H1 (cell line): ENCODE measurements around the gene VSTM2L. TPM values are rescaled to one million over a fixed set of nuclear protein-coding genes. Genes with fewer than 3 reads are reported as not detected.

Experiments used
- CTCF ChIA-PET: fragments of 300-600 bp; sonication (Branson Sonifier 250); formaldehyde crosslinking; loops from one replicate; lab custom pipeline; 2021; ENCODE audit not compliant: partially characterized antibody; lab: Charles Lee
- POLR2A ChIA-PET: fragments of 300-600 bp; sonication (Branson Sonifier 250); formaldehyde crosslinking; loops from one replicate; lab custom pipeline; 2021; ENCODE audit warnings: inconsistent platforms; ENCODE audit not compliant: partially characterized antibody; lab: Charles Lee
- DNase-seq, 2 experiments: peaks; one replicate each; pipeline versions ENCODE4 v3.0.0 to v3.0.0-alpha.2; 2010 to 2022; ENCODE audit warnings: low spot score in 2 of 2, low read depth in 1 of 2, mixed read lengths in 1 of 2
- FAIRE-seq: peaks from 2 replicates; lab custom pipeline; 2011; peaks lifted over from hg19 to GRCh38; lab: Jason Lieb, UNC
- H2AFZ ChIP-seq: 2 replicates; pipeline ENCODE4 v1.8.1; 2012; ENCODE audit warnings: low read length, inconsistent platforms
- H2AK5ac ChIP-seq: 2 replicates; pipeline ENCODE4 v1.6.1; 2013; ENCODE audit warnings: low read depth, low read length
- H2BK120ac ChIP-seq: replicated peaks from 2 replicates; pipeline ENCODE3; 2013; ENCODE audit warnings: low read depth, low read length, inconsistent platforms
- H2BK12ac ChIP-seq: 2 replicates; pipeline ENCODE4 v1.6.1; 2013; ENCODE audit warnings: low read depth, low read length
- H2BK15ac ChIP-seq: 2 replicates; pipeline ENCODE4 v1.6.1; 2013; ENCODE audit warnings: low read length
- H2BK20ac ChIP-seq: 2 replicates; pipeline ENCODE4 v1.6.1; 2013; ENCODE audit warnings: low read length
- H2BK5ac ChIP-seq: 2 replicates; pipeline ENCODE4 v1.6.1; 2013; ENCODE audit warnings: low read depth, low read length
- H3K14ac ChIP-seq: 2 replicates; pipeline ENCODE4 v1.6.1; 2013; ENCODE audit warnings: inconsistent platforms; ENCODE audit not compliant: insufficient read length
- H3K18ac ChIP-seq: 2 replicates; pipeline ENCODE4 v1.6.1; 2013; ENCODE audit warnings: low read length; ENCODE audit errors: extremely low read depth
- H3K23ac ChIP-seq: 2 replicates; pipeline ENCODE4 v1.6.1; 2013; ENCODE audit warnings: inconsistent platforms; ENCODE audit not compliant: insufficient read length
- H3K23me2 ChIP-seq: 2 replicates; pipeline ENCODE4 v1.6.1; 2013; ENCODE audit warnings: low read depth, low read length
- H3K27ac ChIP-seq: 2 replicates; pipeline ENCODE4 v1.6.1; 2011; ENCODE audit warnings: low read depth, low read length, inconsistent platforms
- H3K27me3 ChIP-seq, 4 experiments: replicated peaks in 1 of 4; 1 replicate in 1 of 4; 2 replicates in 3 of 4; pipeline versions ENCODE4 v1.6.1 to v1.8.1; 2011 to 2013; ENCODE audit warnings: low read length in 3 of 4, mild to moderate bottlenecking in 3 of 4, inconsistent platforms in 2 of 4, mixed read lengths in 2 of 4, moderate library complexity in 1 of 4; ENCODE audit not compliant: control insufficient read depth in 3 of 4, insufficient read depth in 3 of 4; ENCODE audit errors: extremely low read depth in 1 of 4
- H3K36me3 ChIP-seq, 4 experiments: 2 replicates each; pipeline versions ENCODE4 v1.6.1 to v1.8.1; 2011 to 2013; ENCODE audit warnings: mild to moderate bottlenecking in 4 of 4, low read length in 3 of 4, moderate library complexity in 2 of 4, control low read depth in 1 of 4, inconsistent platforms in 1 of 4; ENCODE audit not compliant: insufficient read depth in 4 of 4, control insufficient read depth in 2 of 4
- H3K4ac ChIP-seq: replicated peaks from 2 replicates; pipeline ENCODE3; 2013; ENCODE audit warnings: low read length, low read depth, mixed read lengths, inconsistent platforms; ENCODE audit not compliant: insufficient read length
- H3K4me1 ChIP-seq, 4 experiments: replicated peaks in 1 of 4; 1 replicate in 1 of 4; 2 replicates in 3 of 4; pipeline versions ENCODE4 v1.6.1 to v1.8.1; 2011 to 2013; ENCODE audit warnings: low read length in 3 of 4, inconsistent platforms in 2 of 4, mixed read lengths in 1 of 4; ENCODE audit not compliant: insufficient read depth in 4 of 4, control insufficient read depth in 3 of 4
- H3K4me2 ChIP-seq, 2 experiments: 2 replicates each; pipeline versions ENCODE4 v1.6.1 to v1.8.1; 2011 to 2013; ENCODE audit warnings: low read depth in 2 of 2, low read length in 2 of 2, control low read depth in 1 of 2, inconsistent platforms in 1 of 2, mild to moderate bottlenecking in 1 of 2; ENCODE audit not compliant: insufficient read depth in 1 of 2
- H3K4me3 ChIP-seq, 4 experiments: fragments of 200-600, 300-600 bp in 1 of 4; sonication (generic), shearing (Covaris generic), sonication (Bioruptor Twin) in 1 of 4; 2 replicates each; pipeline versions ENCODE4 v1.5.1 to v1.8.1; 2011 to 2016; ENCODE audit warnings: low read length in 4 of 4, low read depth in 3 of 4, control low read depth in 2 of 4, inconsistent platforms in 2 of 4, mild to moderate bottlenecking in 2 of 4, mixed read lengths in 1 of 4, moderate library complexity in 1 of 4; ENCODE audit not compliant: insufficient read depth in 2 of 4; ENCODE audit errors: extremely low read depth in 1 of 4
- H3K56ac ChIP-seq: replicated peaks from 2 replicates; pipeline ENCODE3; 2013; ENCODE audit warnings: low read depth, mild to moderate bottlenecking, mixed read lengths, low read length, inconsistent platforms; ENCODE audit not compliant: insufficient read length
- H3K79me1 ChIP-seq: 2 replicates; pipeline ENCODE4 v1.6.1; 2013; ENCODE audit warnings: low read depth, low read length, control low read depth
- H3K79me2 ChIP-seq, 2 experiments: 2 replicates each; pipeline versions ENCODE4 v1.6.1 to v1.8.1; 2012 to 2013; ENCODE audit warnings: low read length in 2 of 2, mild to moderate bottlenecking in 2 of 2, inconsistent platforms in 1 of 2; ENCODE audit not compliant: insufficient read depth in 2 of 2, control insufficient read depth in 1 of 2
- H3K9ac ChIP-seq, 4 experiments: replicated peaks in 1 of 4; 1 replicate in 1 of 4; 2 replicates in 3 of 4; pipeline versions ENCODE4 v1.6.1 to v1.8.1; 2011 to 2013; ENCODE audit warnings: low read depth in 3 of 4, low read length in 3 of 4, control low read depth in 2 of 4, mild to moderate bottlenecking in 2 of 4, moderate library complexity in 2 of 4, inconsistent platforms in 1 of 4; ENCODE audit errors: extremely low read depth in 1 of 4
- H3K9me3 ChIP-seq, 2 experiments: 2 replicates each; pipeline versions ENCODE4 v1.6.1 to v1.8.1; 2012 to 2013; ENCODE audit warnings: mild to moderate bottlenecking in 2 of 2, moderate library complexity in 2 of 2, control low read depth in 1 of 2, inconsistent platforms in 1 of 2, low read depth in 1 of 2, low read length in 1 of 2, mixed read lengths in 1 of 2; ENCODE audit not compliant: insufficient read depth in 2 of 2
- H4K20me1 ChIP-seq, 2 experiments: replicated peaks in 1 of 2; 2 replicates each; pipeline versions ENCODE3 to v1.8.1; 2011 to 2013; ENCODE audit warnings: inconsistent platforms in 2 of 2, low read length in 2 of 2, mild to moderate bottlenecking in 1 of 2; ENCODE audit not compliant: insufficient read depth in 2 of 2, control insufficient read depth in 1 of 2
- H4K5ac ChIP-seq: 2 replicates; pipeline ENCODE4 v1.6.1; 2013; ENCODE audit warnings: low read length, low read depth, mixed read lengths, inconsistent platforms; ENCODE audit not compliant: insufficient read length
- H4K8ac ChIP-seq: 2 replicates; pipeline ENCODE4 v1.8.0; 2013; ENCODE audit warnings: mild to moderate bottlenecking, moderate library complexity, low read length, inconsistent platforms; ENCODE audit not compliant: insufficient read depth; ENCODE audit errors: extremely low read depth
- H4K91ac ChIP-seq: replicated peaks from 2 replicates; pipeline ENCODE3; 2013; ENCODE audit warnings: low read length, mixed read lengths, inconsistent platforms; ENCODE audit not compliant: insufficient read length
- BACH1 ChIP-seq: IDR thresholded peaks from 2 replicates; pipeline ENCODE4 v1.6.1; 2012; ENCODE audit warnings: low read length, improper control_type of control experiment
- EGR1 ChIP-seq: IDR thresholded peaks from 2 replicates; pipeline ENCODE4 v1.6.1; 2011; ENCODE audit warnings: low read depth, low read length, borderline replicate concordance
- KDM5A ChIP-seq: fragments of 200-600 bp; IDR thresholded peaks from 2 replicates; pipeline ENCODE4 v1.7.1; 2012; ENCODE audit warnings: mild to moderate bottlenecking, low read length, inconsistent platforms, mixed read lengths
- RFX5 ChIP-seq: IDR thresholded peaks from 2 replicates; pipeline ENCODE4 v1.6.1; 2011; ENCODE audit warnings: low read depth, low read length, improper control_type of control experiment, borderline replicate concordance
- SAP30 ChIP-seq: fragments of 300-600 bp; sonication (generic); IDR thresholded peaks from 2 replicates; pipeline ENCODE4 v1.7.1; 2012; ENCODE audit warnings: low read length, moderate library complexity, mild to moderate bottlenecking, inconsistent platforms; ENCODE audit not compliant: insufficient read depth, insufficient replicate concordance
- SIX5 ChIP-seq: IDR thresholded peaks from 2 replicates; pipeline ENCODE4 v1.6.1; 2011; ENCODE audit warnings: mild to moderate bottlenecking, low read depth, low read length
- TAF1 ChIP-seq: IDR thresholded peaks from 2 replicates; pipeline ENCODE4 v1.6.1; 2011; ENCODE audit warnings: mild to moderate bottlenecking, low read depth, low read length
- TBP ChIP-seq: IDR thresholded peaks from 2 replicates; pipeline ENCODE4 v1.6.1; 2011; ENCODE audit warnings: low read depth, low read length, improper control_type of control experiment
- WGBS, 2 experiments: shearing (Covaris generic) in 1 of 2; methylation state at CpG; one replicate each; pipeline versions ENCODE4 v1.1.6 to v1.1.7; 2013 to 2015; ENCODE audit warnings: low lambda C conversion rate in 2 of 2, mixed read lengths in 2 of 2, inconsistent platforms in 1 of 2, low coverage in 1 of 2, missing lambda C conversion rate in 1 of 2; ENCODE audit not compliant: insufficient replicate concordance in 2 of 2, insufficient coverage in 1 of 2, insufficient read length in 1 of 2; ENCODE audit errors: extremely low coverage in 1 of 2, missing lambda C conversion rate in 1 of 2; 5-methylcytosine and 5-hydroxymethylcytosine counted together
- polyA plus RNA-seq, 7 experiments: library from polyadenylated mRNA; depleted of rRNA in 3 of 7; stranded (reverse) in 5 of 7; unstranded in 2 of 7; fragments of >200 nt in 5 of 7; fragments of 200-250 nt in 2 of 7; gene quantifications; 1 replicate in 5 of 7; 2 replicates in 1 of 7; 4 replicates in 1 of 7; pipeline versions ENCODE4 v1.2.1 to v1.2.3, GENCODE V29; 2011 to 2013; ENCODE audit warnings: missing spikeins in 2 of 7, mixed read lengths in 2 of 7
- total RNA-seq: library from RNA; stranded (reverse); fragmentation: NEBNext Ultra II Directional; extraction: Animal tissue kit (Norgen Biotek cat#: 25700); gene quantifications from 2 replicates; pipeline ENCODE4 v1.2.1, GENCODE V29; 2021

VSTM2L gene
- total and polyA plus RNA-seq, 2 of the 8 experiments (the other 6 are each of a cell fraction or from before 2014, with no cell fraction given): 1.3 to 3.2 TPM

DNA sequence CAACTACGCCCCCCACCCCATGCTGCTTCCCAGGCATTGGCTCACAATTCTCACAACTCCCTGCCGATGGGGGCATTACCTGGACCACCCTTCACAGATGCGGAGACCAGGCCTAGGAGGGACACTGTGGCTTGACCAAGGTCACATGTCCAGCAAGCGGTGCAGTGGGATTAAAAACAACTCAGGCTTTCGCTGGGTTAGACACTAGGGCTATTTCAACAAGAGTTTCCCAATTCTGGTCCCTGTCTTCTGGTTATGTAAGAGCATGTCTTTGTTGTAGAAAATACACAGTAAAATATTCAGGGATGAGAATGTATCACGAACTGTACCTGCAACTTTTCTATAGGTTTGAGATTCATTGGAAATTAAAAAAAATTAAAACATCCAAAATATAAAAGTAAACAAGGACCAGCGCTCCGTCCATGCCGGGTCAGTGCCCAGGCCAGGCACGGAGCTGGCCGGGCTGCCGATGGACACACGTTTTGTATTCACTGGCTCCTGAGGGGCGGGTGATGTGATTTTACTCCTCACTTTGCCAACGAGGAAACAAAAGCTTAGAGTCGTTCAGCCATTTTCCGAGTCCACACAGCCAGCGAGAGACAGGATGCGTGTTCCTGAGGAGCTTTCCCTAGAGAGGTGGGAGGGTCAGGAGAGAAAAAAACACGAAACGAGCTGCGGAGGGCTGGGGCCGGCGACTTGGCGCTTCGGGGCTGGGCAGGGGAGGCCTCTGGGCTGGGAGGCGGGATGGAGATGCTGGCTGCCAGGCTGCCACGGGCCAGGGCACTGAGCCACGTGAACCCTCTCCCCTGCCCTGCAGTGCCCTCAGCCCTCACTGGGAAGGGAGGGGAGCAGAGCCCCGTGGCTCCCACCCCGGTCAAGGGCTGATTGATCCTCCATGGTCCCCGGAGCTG, 17.1 kb upstream of the VSTM2L start:
- Histone ChIP-seq H4K91ac (no peak overlapping the region), H3K27me3 (0 out of 7 replicates have a peak, but pooled peaks cover 0 to 2% (median 0%) of the 10 kb centered on the region in 4 experiments), H4K5ac (no peak overlapping the region), H2AFZ (no peak overlapping the region), H3K23ac (no peak overlapping the region), H3K18ac (no peak overlapping the region), H2BK5ac (no peak overlapping the region), H3K36me3 (no peaks in the 10 kb centered on the region), H3K4me1 (peaks cover 0 to 3% (median 0%) of the 10 kb centered on the region in 4 experiments; a peak in 1 of 7 replicates), H2BK12ac (peak overlapping the region; percentile 39; the same call in 1 of the 2 replicates), H3K79me1 (no peaks in the 10 kb centered on the region), H3K56ac (no peak overlapping the region), H4K8ac (peak overlapping the region; percentile 78; the same call in 1 of the 2 replicates), H3K27ac (no peak overlapping the region), H2BK20ac (no peak overlapping the region), H2AK5ac (no peak overlapping the region), H3K9ac (no peak overlapping the region), H3K23me2 (peaks cover 2% of the 10 kb centered on the region; the same call in 1 of the 2 replicates), H2BK15ac (no peak overlapping the region), H4K20me1 (no peaks in the 10 kb centered on the region), H3K4me2 (no peak overlapping the region), H3K14ac (no peak overlapping the region), H3K4me3 (no peak overlapping the region), H3K9me3 (no peaks in the 10 kb centered on the region), H2BK120ac (no peak overlapping the region), H3K79me2 (no peaks in the 10 kb centered on the region), H3K4ac (no peak overlapping the region)
- no peak for TF ChIP-seq KDM5A
- no peak for TF ChIP-seq RFX5
- no peak for TF ChIP-seq TAF1
- no peak for TF ChIP-seq BACH1
- no peak for TF ChIP-seq SIX5
- no peak for TF ChIP-seq EGR1
- TF ChIP-seq SAP30: no peak
- no peak for TF ChIP-seq TBP
- WGBS, 2 experiments: 88% methylated on average over 24 of the region's 32 CpGs; no CpG with 5 or more reads in 1 of the 2 experiments
- DNase-seq (no peak), FAIRE-seq (no peak)
- ChIA-PET CTCF (interaction anchor here (0.9 to 1.8 kb wide), 4 partner anchors 12 to 321 kb away, joined by 3 to 7 read pairs (median 6); no protein-coding TSS in a partner anchor), POLR2A (no interaction called here)
